AG09309 (cell line): ENCODE measurements around the gene ANAPC7.
"Not testable (repeated sequence)": the region's sequence is repeated elsewhere in the genome, so short reads cannot be mapped to it uniquely, and the experiment has no call there.

Experiments
- DNase-seq: peaks from one replicate; pipeline ENCODE4 v3.0.0-alpha.2; 2010; ENCODE audit warnings: low read depth
- H3K4me3 ChIP-seq: 2 replicates; pipeline ENCODE4 v1.5.1; 2011; ENCODE audit warnings: mild to moderate bottlenecking, low read depth, low read length, moderate library complexity; ENCODE audit not compliant: control insufficient read depth
- CTCF ChIP-seq: IDR thresholded peaks from 2 replicates; pipeline ENCODE4 v1.5.1; 2011; ENCODE audit warnings: mild to moderate bottlenecking, low read depth, low read length, inconsistent platforms; ENCODE audit not compliant: insufficient read depth, control insufficient read depth; ENCODE audit errors: missing control alignments

Gene ANAPC7

GRCh38 chr12:110426406-110426805, 22.9 kb upstream of the ANAPC7 start:
- no peak for DNase-seq
- H3K4me3 ChIP-seq: no peak overlapping the region
- TF ChIP-seq CTCF: no peak

GRCh38 chr12:110424237-110424636, 20.7 kb upstream of the ANAPC7 start:
- DNase-seq: no peak
- no peak overlapping the region for H3K4me3 ChIP-seq
- no peak for TF ChIP-seq CTCF

- no peak overlapping the region for H3K4me3 ChIP-seq
- TF ChIP-seq CTCF: no peak
- DNase-seq: no peak
Observed at GRCh38 chr12:110421701-110422100, 18.2 kb upstream of the ANAPC7 start.

GRCh38 chr12:110421159-110421661, 17.7 kb upstream of the ANAPC7 start:
- DNase-seq: no peak
- no peak overlapping the region for H3K4me3 ChIP-seq
- no peak for TF ChIP-seq CTCF

- DNase-seq, H3K4me3 ChIP-seq: not testable (repeated sequence)
Observed at GRCh38 chr12:110420644-110421043, 17.1 kb upstream of the ANAPC7 start.

GRCh38 chr12:110417113-110417512, 13.6 kb upstream of the ANAPC7 start:
- not testable (repeated sequence) for DNase-seq, H3K4me3 ChIP-seq

GRCh38 chr12:110410086-110410485, 6.6 kb upstream of the ANAPC7 start:
- not testable (repeated sequence) for DNase-seq, H3K4me3 ChIP-seq

- not testable (repeated sequence) for DNase-seq, H3K4me3 ChIP-seq
Observed at GRCh38 chr12:110405126-110405662, 1.7 kb upstream of the ANAPC7 start.

GRCh38 chr12:110403976-110404682, 621 bp upstream of the ANAPC7 start:
- no peak for DNase-seq
- H3K4me3 ChIP-seq: peak overlapping the region; percentile 73
- TF ChIP-seq CTCF: no peak
